Fibroblast of pulmonary artery (primary cell): Measurements from ENCODE around the gene DENND6B.

Experiments
- DNase-seq: peaks from one replicate; pipeline ENCODE4 v3.0.0-alpha.2; 2010; ENCODE audit warnings: low read depth
- H3K4me3 ChIP-seq: replicated peaks from 2 replicates; pipeline ENCODE4 v1.5.1; 2011; ENCODE audit warnings: low read depth, mild to moderate bottlenecking, control low read depth, low read length, moderate library complexity
- CTCF ChIP-seq: IDR thresholded peaks from 2 replicates; pipeline ENCODE4 v1.5.1; 2011; ENCODE audit warnings: mild to moderate bottlenecking, control low read depth, low read length, inconsistent platforms; ENCODE audit errors: missing control alignments

The DENND6B gene

GRCh38 chr22:50306753-50307749 is 19.8 kb downstream of the DENND6B start, which contains the start of gene PLXNB2:
PLXNB2 (minus strand) TSS chr22:50307646; CDS start chr22:50290584, 17,062 bp downstream.
- DNase-seq, result peak; percentile 87
- peak within 1 kb of the TSS; percentile 86 for H3K4me3 ChIP-seq
- TF ChIP-seq CTCF, result no peak

GRCh38 chr22:50305923-50306566 is 20.8 kb downstream of the DENND6B start:
- TF ChIP-seq CTCF, result no peak
- peak overlapping the region; percentile 86 for H3K4me3 ChIP-seq
- peak; percentile 98 for DNase-seq

GRCh38 chr22:50305393-50305922 is 21.4 kb downstream of the DENND6B start:
- no peak for DNase-seq
- peak overlapping the region; percentile 86 for H3K4me3 ChIP-seq
- no peak for TF ChIP-seq CTCF

- DNase-seq, result peak; percentile 39
These were observed 22.1 kb downstream of the DENND6B start for GRCh38 chr22:50304528-50305392.

GRCh38 chr22:50303848-50304527 is 22.8 kb downstream of the DENND6B start:
- no peak for TF ChIP-seq CTCF
- no peak for DNase-seq
- no peak overlapping the region for H3K4me3 ChIP-seq

More at GRCh38 chr22:50304528-50305392, 22.1 kb downstream of the DENND6B start:
- no peak for TF ChIP-seq CTCF
- peak overlapping the region; percentile 86 for H3K4me3 ChIP-seq

- TF ChIP-seq CTCF, result no peak
- no peak overlapping the region for H3K4me3 ChIP-seq
- DNase-seq, result no peak
These were observed 23.3 kb downstream of the DENND6B start for GRCh38 chr22:50303515-50303847.
